HG03571 (cell line): ENCODE measurements around the gene LRRC2.
"Not testable (repeated sequence)": the region's sequence is repeated elsewhere in the genome, so short reads cannot be mapped to it uniquely, and the experiment has no call there.

Experiments
- ATAC-seq: cut with Tn5 transposase; IDR thresholded peaks from one replicate; pipeline ENCODE4 v1.9.1; 2021; ENCODE audit not compliant: unreplicated experiment

The LRRC2 gene

GRCh38 chr3:46558184-46559043 lies 7.7 kb downstream of the LRRC2 start:
- peak; percentile 92 for ATAC-seq

GRCh38 chr3:46557814-46558183 lies 8.3 kb downstream of the LRRC2 start:
- ATAC-seq, result no peak

GRCh38 chr3:46553154-46553553 lies 12.9 kb downstream of the LRRC2 start:
- ATAC-seq, result no peak

- ATAC-seq, result no peak
Measured at GRCh38 chr3:46552538-46552937, 13.6 kb downstream of the LRRC2 start.

GRCh38 chr3:46551615-46552014 lies 14.5 kb downstream of the LRRC2 start:
- ATAC-seq, result no peak

- ATAC-seq, result no peak
Measured at GRCh38 chr3:46549989-46550388, 16.1 kb downstream of the LRRC2 start.

GRCh38 chr3:46549408-46549904 lies 16.6 kb downstream of the LRRC2 start:
- ATAC-seq, result no peak

- ATAC-seq, result not testable (repeated sequence)
Measured at GRCh38 chr3:46548611-46549010, 17.5 kb downstream of the LRRC2 start.

GRCh38 chr3:46546896-46547440 lies 19.1 kb downstream of the LRRC2 start:
- ATAC-seq, result no peak

- no peak for ATAC-seq
Measured at GRCh38 chr3:46545818-46546630, 20.1 kb downstream of the LRRC2 start.

- ATAC-seq, result no peak
Measured at GRCh38 chr3:46544771-46545503, 21.2 kb downstream of the LRRC2 start.

- ATAC-seq, result no peak
Measured at GRCh38 chr3:46542801-46543201, 23.3 kb downstream of the LRRC2 start.

- ATAC-seq, result no peak
Measured at GRCh38 chr3:46542344-46542743, 23.8 kb downstream of the LRRC2 start.

- no peak for ATAC-seq
Measured at GRCh38 chr3:46541835-46542234, 24.3 kb downstream of the LRRC2 start.

- ATAC-seq, result no peak
Measured at GRCh38 chr3:46540550-46540949, 25.6 kb downstream of the LRRC2 start.

- no peak for ATAC-seq
Measured at GRCh38 chr3:46539443-46540005, 26.6 kb downstream of the LRRC2 start.

- ATAC-seq, result peak; percentile 83
Measured at GRCh38 chr3:46538803-46539442, 27.2 kb downstream of the LRRC2 start.

- not testable (repeated sequence) for ATAC-seq
Measured at GRCh38 chr3:46538425-46538802, 27.7 kb downstream of the LRRC2 start.

GRCh38 chr3:46537779-46538178 lies 28.3 kb downstream of the LRRC2 start:
- no peak for ATAC-seq

GRCh38 chr3:46537316-46537715 lies 28.8 kb downstream of the LRRC2 start:
- no peak for ATAC-seq
